ENCODE data around the gene ACOT12. TPM values are rescaled to one million over a fixed set of nuclear protein-coding genes. Genes with fewer than 3 reads are reported as not detected.

The ACOT12 gene
- total RNA-seq, 1 donor from 2014 or later, result not detected

- H3K4me3 ChIP-seq, result no peak overlapping the region
- H3K27ac ChIP-seq (replicated peaks), result no peak overlapping the region
- TF ChIP-seq CTCF (IDR thresholded peaks at IDR 0.05; ENCODE audit: borderline replicate concordance), result no peak
- intact Hi-C loops (cut with micrococcal nuclease), result loop anchor here (10.0 kb wide), 1 partner anchor 736 kb away; no protein-coding TSS in a partner anchor
- H3K36me3 ChIP-seq, result no peaks in the 10 kb centered on the region
- peaks cover 24% of the 10 kb centered on the region for H3K4me1 ChIP-seq
- no peaks in the 10 kb centered on the region for H3K9me3 ChIP-seq (replicated peaks)
- no peak for DNase-seq
- H3K27me3 ChIP-seq (ENCODE audit: low read depth), result no peaks in the 10 kb centered on the region
Observed at GRCh38 chr5:81428446-81428845, 34.5 kb upstream of the ACOT12 start.

- no peak overlapping the region for H3K27ac ChIP-seq (replicated peaks)
- DNase-seq, result no peak
- TF ChIP-seq CTCF (IDR thresholded peaks at IDR 0.05; ENCODE audit: borderline replicate concordance), result no peak
- no peaks in the 10 kb centered on the region for H3K27me3 ChIP-seq (ENCODE audit: low read depth)
- H3K4me3 ChIP-seq, result no peak overlapping the region
- intact Hi-C loops (cut with micrococcal nuclease), result loop anchor here (10.0 kb wide), 1 partner anchor 737 kb away; no protein-coding TSS in a partner anchor
- H3K9me3 ChIP-seq (replicated peaks), result no peaks in the 10 kb centered on the region
- H3K36me3 ChIP-seq, result no peaks in the 10 kb centered on the region
- H3K4me1 ChIP-seq, result peaks cover 24% of the 10 kb centered on the region
Observed at GRCh38 chr5:81427566-81427965, 33.6 kb upstream of the ACOT12 start.

GRCh38 chr5:81426359-81427030 is 32.6 kb upstream of the ACOT12 start:
- H3K27me3 ChIP-seq (ENCODE audit: low read depth), result no peaks in the 10 kb centered on the region
- H3K27ac ChIP-seq (replicated peaks), result peak overlapping the region; percentile 4
- H3K36me3 ChIP-seq, result peaks cover 2% of the 10 kb centered on the region
- peaks cover 24% of the 10 kb centered on the region for H3K4me1 ChIP-seq
- no peak overlapping the region for H3K4me3 ChIP-seq
- no peaks in the 10 kb centered on the region for H3K9me3 ChIP-seq (replicated peaks)
- no peak for TF ChIP-seq CTCF (IDR thresholded peaks at IDR 0.05; ENCODE audit: borderline replicate concordance)
- DNase-seq, result no peak
- intact Hi-C loops (cut with micrococcal nuclease), result loop anchor here (10.0 kb wide), 1 partner anchor 738 kb away; no protein-coding TSS in a partner anchor

- Histone ChIP-seq H3K27ac (replicated peaks) (no peak overlapping the region), H3K27me3 (ENCODE audit: low read depth) (no peaks in the 10 kb centered on the region), H3K9me3 (replicated peaks) (no peaks in the 10 kb centered on the region), H3K36me3 (peaks cover 5% of the 10 kb centered on the region), H3K4me1 (peaks cover 24% of the 10 kb centered on the region), H3K4me3 (no peak overlapping the region)
- DNase-seq, result no peak
- intact Hi-C loops (cut with micrococcal nuclease), result loop anchor here (10.0 kb wide), 1 partner anchor 739 kb away; no protein-coding TSS in a partner anchor
- TF ChIP-seq CTCF (IDR thresholded peaks at IDR 0.05; ENCODE audit: borderline replicate concordance), result peak; percentile 72
Observed at GRCh38 chr5:81425569-81425968, 31.6 kb upstream of the ACOT12 start.

- TF ChIP-seq CTCF (IDR thresholded peaks at IDR 0.05; ENCODE audit: borderline replicate concordance), result no peak
- DNase-seq, result no peak
- H3K4me1 ChIP-seq, result peaks cover 24% of the 10 kb centered on the region
- no peak overlapping the region for H3K4me3 ChIP-seq
- intact Hi-C loops (cut with micrococcal nuclease), result loop anchor here (10.0 kb wide), 1 partner anchor 740 kb away; no protein-coding TSS in a partner anchor
- H3K9me3 ChIP-seq (replicated peaks), result no peaks in the 10 kb centered on the region
- H3K27me3 ChIP-seq (ENCODE audit: low read depth), result no peaks in the 10 kb centered on the region
- peaks cover 13% of the 10 kb centered on the region for H3K36me3 ChIP-seq
- H3K27ac ChIP-seq (replicated peaks), result no peak overlapping the region
Observed at GRCh38 chr5:81424728-81425127, 30.8 kb upstream of the ACOT12 start.

Data from left ventricle myocardium inferior (tissue), 1 donor.